Measurements from ENCODE around the gene ANK2.

The ANK2 gene

GRCh38 chr4:113344100-113344499, 294.6 kb downstream of the ANK2 start:
- no peak for DNase-seq (ENCODE audit: low read depth)

GRCh38 chr4:113347245-113347644, 297.8 kb downstream of the ANK2 start:
- no peak for DNase-seq (ENCODE audit: low read depth)

GRCh38 chr4:113349430-113349829, 300.0 kb downstream of the ANK2 start:
- no peak for DNase-seq (ENCODE audit: low read depth)

- DNase-seq (ENCODE audit: low read depth), result no peak
Observed at GRCh38 chr4:113350576-113350975, 301.1 kb downstream of the ANK2 start.

GRCh38 chr4:113355550-113356371, 306.3 kb downstream of the ANK2 start:
- DNase-seq (ENCODE audit: low read depth), result peak; percentile 31

GRCh38 chr4:113356453-113356852, 307.0 kb downstream of the ANK2 start:
- no peak for DNase-seq (ENCODE audit: low read depth)

GRCh38 chr4:113358784-113359183, 309.3 kb downstream of the ANK2 start:
- DNase-seq (ENCODE audit: low read depth), result no peak

GRCh38 chr4:113365377-113365776, 315.9 kb downstream of the ANK2 start:
- DNase-seq (ENCODE audit: low read depth), result no peak

- no peak for DNase-seq (ENCODE audit: low read depth)
Observed at GRCh38 chr4:113368056-113368455, 318.6 kb downstream of the ANK2 start.

- no peak for DNase-seq (ENCODE audit: low read depth)
Observed at GRCh38 chr4:113371111-113371510, 321.7 kb downstream of the ANK2 start.

- no peak for DNase-seq (ENCODE audit: low read depth)
Observed at GRCh38 chr4:113375964-113376666, 326.7 kb downstream of the ANK2 start.

- DNase-seq (ENCODE audit: low read depth), result no peak
Observed at GRCh38 chr4:113378836-113379235, 329.4 kb downstream of the ANK2 start.

GRCh38 chr4:113382704-113383103, 333.3 kb downstream of the ANK2 start:
- no peak for DNase-seq (ENCODE audit: low read depth)

GRCh38 chr4:113383111-113383785, 333.8 kb downstream of the ANK2 start:
- no peak for DNase-seq (ENCODE audit: low read depth)

GRCh38 chr4:113384600-113384999, 335.1 kb downstream of the ANK2 start:
- no peak for DNase-seq (ENCODE audit: low read depth)

GRCh38 chr4:113385281-113385899, 335.9 kb downstream of the ANK2 start:
- DNase-seq (ENCODE audit: low read depth), result no peak

GRCh38 chr4:113389160-113389559, 339.7 kb downstream of the ANK2 start:
- DNase-seq (ENCODE audit: low read depth), result no peak

- no peak for DNase-seq (ENCODE audit: low read depth)
Observed at GRCh38 chr4:113390850-113391249, 341.4 kb downstream of the ANK2 start.

GRCh38 chr4:113394108-113394729, 344.8 kb downstream of the ANK2 start:
- no peak for DNase-seq (ENCODE audit: low read depth)

GRCh38 chr4:113394730-113395530, 345.5 kb downstream of the ANK2 start:
- peak; percentile 43 for DNase-seq (ENCODE audit: low read depth)

GRCh38 chr4:113397114-113397701, 347.8 kb downstream of the ANK2 start:
- DNase-seq (ENCODE audit: low read depth), result no peak
